Body of pancreas (tissue), 4 donors: ENCODE data around the gene SS18L1. TPM values are rescaled to one million over a fixed set of nuclear protein-coding genes. Genes with fewer than 3 reads are reported as not detected.

Experiments used
- ATAC-seq: fragments of 150-250 bp; one replicate; pipeline ENCODE4 v1.9.1; 2016
- DNase-seq, 4 donors: peaks; one replicate each; pipeline ENCODE4 v3.0.0-alpha.2; 2019
- H3K27ac ChIP-seq, 4 donors: fragments of 200-600 bp; sonication (generic); 1 replicate in 3 of 4; 2 replicates in 1 of 4; pipeline versions ENCODE4 v1.5.1 to v1.6.1; 2016 to 2019; ENCODE audit warnings: mild to moderate bottlenecking in 1 of 4, mixed read lengths in 1 of 4, moderate library complexity in 1 of 4
- H3K27me3 ChIP-seq, 2 donors: fragments of 200-600 bp; sonication (generic); one replicate each; pipeline ENCODE4 v1.6.0; 2016; ENCODE audit warnings: mild to moderate bottlenecking in 1 of 2
- H3K36me3 ChIP-seq, 2 donors: fragments of 200-600 bp; sonication (generic); replicated peaks in 1 of 2; 2 replicates each; pipeline ENCODE4 v1.5.1; 2016; ENCODE audit warnings: low read depth in 2 of 2; ENCODE audit not compliant: insufficient read depth in 1 of 2
- H3K4me1 ChIP-seq: fragments of 200-600 bp; sonication (generic); one replicate; pipeline ENCODE4 v1.6.0; 2016
- H3K4me3 ChIP-seq, 2 donors: fragments of 200-600 bp; sonication (generic); 1 replicate in 1 of 2; 2 replicates in 1 of 2; pipeline ENCODE4 v1.5.1; 2016 to 2019
- H3K9me3 ChIP-seq, 3 donors: fragments of 200-600 bp; sonication (generic); 1 replicate in 2 of 3; 2 replicates in 1 of 3; pipeline ENCODE4 v1.5.1; 2016
- POLR2A ChIP-seq, 3 donors: fragments of 450-650 bp; IDR thresholded peaks; one replicate each; pipeline ENCODE4 v1.6.1; 2016; ENCODE audit warnings: antibody characterized with exemption in 3 of 3, mild to moderate bottlenecking in 2 of 3
- WGBS, 2 donors: methylation state at CpG; one replicate each; pipeline ENCODE4 v1.1.5; 2017; 5-methylcytosine and 5-hydroxymethylcytosine counted together
- intact Hi-C: fragments of 100-400 bp; cut with DNase I; formaldehyde crosslinking; loops from one replicate; pipeline ENCODE4 v1.15.1; 2023
- total RNA-seq, 2 donors: library from RNA; depleted of rRNA; stranded (reverse); fragments of >200 nt; gene quantifications; one replicate each; pipeline ENCODE4 v1.1.0, GENCODE V29; 2016
- TF ChIP-seq, protein P1 (sequence below), 7 experiments: fragments of 450-650 bp in 4 of 7; fragments of 200-600 bp in 3 of 7; sonication (generic) in 3 of 7; IDR thresholded peaks; one replicate each; pipeline ENCODE4 v1.5.1; 2016 to 2019; ENCODE audit warnings: antibody characterized with exemption in 7 of 7

SS18L1 gene
- total RNA-seq, 2 donors from 2014 or later: 11.4 to 14.5 TPM

DNA sequence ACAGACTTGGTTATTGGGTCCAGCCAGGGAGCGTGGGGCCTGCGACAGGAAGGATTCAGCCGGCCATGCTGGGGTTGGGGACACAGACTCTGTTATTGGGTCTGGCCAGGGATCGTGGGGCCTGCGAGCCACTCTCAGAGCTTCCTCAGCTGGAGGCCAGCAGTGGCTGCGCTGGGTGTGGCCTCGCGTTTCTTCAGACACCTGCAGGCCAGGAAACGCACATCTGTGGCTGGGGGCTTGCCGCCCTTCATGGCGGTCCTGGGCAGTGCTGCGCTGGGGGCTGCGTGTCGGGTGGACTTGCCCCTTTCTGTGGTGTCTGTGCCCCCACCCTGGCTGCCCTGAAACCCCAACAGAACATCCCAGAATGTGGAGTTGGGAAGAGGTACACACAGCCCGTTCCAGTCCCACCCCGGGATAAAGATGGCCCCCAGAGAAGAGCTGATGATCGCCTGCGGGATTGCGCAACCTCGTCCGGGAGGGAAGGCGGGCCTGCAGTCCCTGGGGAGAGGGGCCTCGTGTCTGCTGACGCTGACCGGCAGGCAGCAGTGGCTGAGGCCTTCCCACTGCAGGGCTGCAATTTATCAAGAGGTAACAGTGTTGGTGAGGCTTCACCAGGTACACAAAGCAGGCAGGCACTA is 22.3 kb downstream of the SS18L1 start:
- H3K4me1 ChIP-seq: no peaks in the 10 kb centered on the region
- H3K4me3 ChIP-seq: no peak overlapping the region
- H3K36me3 ChIP-seq: peaks cover 10 to 36% of the 10 kb centered on the region in 2 donors
- intact Hi-C loops: no loop called here
- H3K9me3 ChIP-seq: no peaks in the 10 kb centered on the region
- DNase-seq (no peak), ATAC-seq (no peak)
- H3K27ac ChIP-seq: no peak overlapping the region
- no peaks in the 10 kb centered on the region for H3K27me3 ChIP-seq
- TF ChIP-seq, protein P1, sequence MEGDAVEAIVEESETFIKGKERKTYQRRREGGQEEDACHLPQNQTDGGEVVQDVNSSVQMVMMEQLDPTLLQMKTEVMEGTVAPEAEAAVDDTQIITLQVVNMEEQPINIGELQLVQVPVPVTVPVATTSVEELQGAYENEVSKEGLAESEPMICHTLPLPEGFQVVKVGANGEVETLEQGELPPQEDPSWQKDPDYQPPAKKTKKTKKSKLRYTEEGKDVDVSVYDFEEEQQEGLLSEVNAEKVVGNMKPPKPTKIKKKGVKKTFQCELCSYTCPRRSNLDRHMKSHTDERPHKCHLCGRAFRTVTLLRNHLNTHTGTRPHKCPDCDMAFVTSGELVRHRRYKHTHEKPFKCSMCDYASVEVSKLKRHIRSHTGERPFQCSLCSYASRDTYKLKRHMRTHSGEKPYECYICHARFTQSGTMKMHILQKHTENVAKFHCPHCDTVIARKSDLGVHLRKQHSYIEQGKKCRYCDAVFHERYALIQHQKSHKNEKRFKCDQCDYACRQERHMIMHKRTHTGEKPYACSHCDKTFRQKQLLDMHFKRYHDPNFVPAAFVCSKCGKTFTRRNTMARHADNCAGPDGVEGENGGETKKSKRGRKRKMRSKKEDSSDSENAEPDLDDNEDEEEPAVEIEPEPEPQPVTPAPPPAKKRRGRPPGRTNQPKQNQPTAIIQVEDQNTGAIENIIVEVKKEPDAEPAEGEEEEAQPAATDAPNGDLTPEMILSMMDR (IDR thresholded peaks at IDR 0.05): no peak
- no peak for TF ChIP-seq POLR2A (IDR thresholded peaks at IDR 0.05)
- 81 to 93% methylated on average over 18 to 22 of the region's 25 CpGs for WGBS, 2 donors

GRCh38 chr20:62167474-62167873 is 23.9 kb downstream of the SS18L1 start:
- ATAC-seq: no peak
- Histone ChIP-seq H3K36me3 (peaks cover 10 to 26% of the 10 kb centered on the region in 2 donors), H3K9me3 (no peaks in the 10 kb centered on the region), H3K27me3 (no peaks in the 10 kb centered on the region), H3K27ac (no peak overlapping the region), H3K4me3 (no peak overlapping the region), H3K4me1 (no peaks in the 10 kb centered on the region)
- intact Hi-C loops: no loop called here
- no peak for TF ChIP-seq POLR2A (IDR thresholded peaks at IDR 0.05)
- TF ChIP-seq, protein P1 (IDR thresholded peaks at IDR 0.05): no peak
- 79 to 87% methylated on average over 5 to 6 of the region's 6 CpGs for WGBS, 2 donors
- DNase-seq: no peak

- TF ChIP-seq, protein P1 (IDR thresholded peaks at IDR 0.05): no peak
- no peak for TF ChIP-seq POLR2A (IDR thresholded peaks at IDR 0.05)
- ATAC-seq (no peak), DNase-seq (no peak)
- no peak overlapping the region for H3K27ac ChIP-seq
- intact Hi-C loops: no loop called here
- H3K36me3 ChIP-seq: peaks cover 10 to 23% of the 10 kb centered on the region in 2 donors
- 74 to 89% methylated on average over 4 of the region's 4 CpGs for WGBS, 2 donors
- H3K4me3 ChIP-seq: no peak overlapping the region
- H3K4me1 ChIP-seq: no peaks in the 10 kb centered on the region
- no peaks in the 10 kb centered on the region for H3K9me3 ChIP-seq
- no peaks in the 10 kb centered on the region for H3K27me3 ChIP-seq
Measured at GRCh38 chr20:62168061-62168460, 24.5 kb downstream of the SS18L1 start.

DNA sequence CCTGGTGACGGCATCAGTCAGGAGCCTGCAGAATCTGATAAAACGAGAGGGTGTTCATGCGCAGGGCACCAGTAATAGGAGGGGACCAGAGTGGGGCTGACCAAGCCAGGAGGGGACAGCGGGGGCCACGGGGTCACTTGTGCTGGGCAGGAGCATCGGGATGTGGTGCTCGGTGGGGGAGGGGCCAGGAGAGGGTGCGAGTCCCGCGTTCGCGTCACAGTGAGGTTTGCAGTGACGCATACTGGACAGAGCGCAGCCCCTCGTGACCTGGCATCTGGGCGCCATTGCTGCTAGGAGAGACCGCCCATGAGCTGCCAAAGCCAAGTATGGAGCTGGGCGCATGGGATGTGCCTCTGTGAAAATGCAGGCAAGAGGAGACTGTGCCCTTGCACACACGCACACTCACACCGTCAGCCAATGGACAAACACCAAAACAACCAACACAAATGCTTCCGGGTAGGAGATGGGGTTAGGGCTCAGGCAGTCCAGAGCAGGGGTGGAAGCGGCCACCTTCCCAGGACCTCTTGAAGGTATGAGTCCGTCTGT is 25.4 kb downstream of the SS18L1 start:
- peaks cover 10 to 18% of the 10 kb centered on the region in 2 donors for H3K36me3 ChIP-seq

More for the DNA sequence above, 25.4 kb downstream of the SS18L1 start:
- intact Hi-C loops: no loop called here
- no peaks in the 10 kb centered on the region for H3K27me3 ChIP-seq
- no peak for TF ChIP-seq POLR2A (IDR thresholded peaks at IDR 0.05)
- TF ChIP-seq, protein P1 (IDR thresholded peaks at IDR 0.05): no peak
- WGBS, 2 donors: 89 to 93% methylated on average over 18 to 23 of the region's 23 CpGs
- DNase-seq: no peak
- no peaks in the 10 kb centered on the region for H3K9me3 ChIP-seq
- H3K4me1 ChIP-seq: no peaks in the 10 kb centered on the region
- ATAC-seq: no peak
- no peak overlapping the region for H3K27ac ChIP-seq
- no peak overlapping the region for H3K4me3 ChIP-seq
